IMR-90 (cell line): ENCODE results near the gene TEKT4. TPM values are rescaled to one million over a fixed set of nuclear protein-coding genes. Genes with fewer than 3 reads are reported as not detected.

Source experiments
- ATAC-seq: fragments of 200-7000 bp; cut with Tn5 transposase; 2 replicates; pipeline ENCODE4 v1.9.1; 2020; ENCODE audit warnings: low read depth, mild to moderate bottlenecking, moderate library complexity
- BruUV-seq: library from RNA; stranded (reverse); fragments of 400-500 nt; replicated peaks from 2 replicates; lab custom pipeline; 2021; lab: Mats Ljungman, UMichigan
- CTCF ChIA-PET: fragments of 300-600 bp; formaldehyde crosslinking; extraction: SDS; loops from one replicate; lab custom pipeline; 2021; ENCODE audit warnings: antibody characterized with exemption; lab: Yijun Ruan, JAX
- POLR2A ChIA-PET: fragments of 300-600 bp; sonication (Branson Sonifier 250); formaldehyde crosslinking; loops from one replicate; lab custom pipeline; 2022; ENCODE audit warnings: antibody characterized with exemption; ENCODE audit not compliant: unreplicated experiment; lab: Charles Lee
- DNase-seq: peaks from one replicate; pipeline ENCODE4 v3.0.0; 2013
- H2AFZ ChIP-seq: replicated peaks from 2 replicates; pipeline ENCODE3; 2013; ENCODE audit warnings: low read length, mild to moderate bottlenecking; ENCODE audit not compliant: poor library complexity
- H2AK5ac ChIP-seq: 2 replicates; pipeline ENCODE4 v1.6.1; 2013; ENCODE audit warnings: low read depth, low read length, inconsistent platforms
- H2AK9ac ChIP-seq: replicated peaks from 2 replicates; pipeline ENCODE3; 2013; ENCODE audit warnings: mild to moderate bottlenecking, low read depth, low read length, moderate library complexity; ENCODE audit not compliant: poor library complexity
- H2BK120ac ChIP-seq: 2 replicates; pipeline ENCODE4 v1.6.1; 2013; ENCODE audit warnings: low read depth, low read length, inconsistent platforms
- H2BK15ac ChIP-seq: 3 replicates; pipeline ENCODE4 v1.6.1; 2013; ENCODE audit warnings: low read depth, low read length, inconsistent platforms
- H2BK20ac ChIP-seq: 2 replicates; pipeline ENCODE4 v1.6.1; 2013; ENCODE audit warnings: low read depth, mild to moderate bottlenecking, inconsistent platforms, low read length, moderate library complexity
- H2BK5ac ChIP-seq: 2 replicates; pipeline ENCODE4 v1.6.1; 2013; ENCODE audit warnings: mild to moderate bottlenecking, low read depth, low read length, inconsistent platforms; ENCODE audit not compliant: poor library complexity, severe bottlenecking
- H3K14ac ChIP-seq: replicated peaks from 2 replicates; pipeline ENCODE4 v1.6.1; 2013; ENCODE audit warnings: low read depth, low read length, inconsistent platforms
- H3K18ac ChIP-seq: 2 replicates; pipeline ENCODE4 v1.6.1; 2013; ENCODE audit warnings: low read depth, low read length, control low read depth
- H3K23ac ChIP-seq: 2 replicates; pipeline ENCODE4 v1.6.1; 2013; ENCODE audit warnings: low read depth, low read length, inconsistent platforms
- H3K27ac ChIP-seq: 2 replicates; pipeline ENCODE4 v1.5.1; 2013; ENCODE audit warnings: mild to moderate bottlenecking, control low read depth, low read length; ENCODE audit not compliant: insufficient read depth
- H3K27me3 ChIP-seq: 2 replicates; pipeline ENCODE4 v1.6.1; 2013; ENCODE audit warnings: low read length; ENCODE audit not compliant: control insufficient read depth, insufficient read depth
- H3K36me3 ChIP-seq: 2 replicates; pipeline ENCODE4 v1.6.1; 2013; ENCODE audit warnings: low read length, mixed read lengths; ENCODE audit not compliant: control insufficient read depth, insufficient read depth
- H3K4ac ChIP-seq: 2 replicates; pipeline ENCODE4 v1.6.1; 2013; ENCODE audit warnings: low read depth, low read length, inconsistent platforms
- H3K4me1 ChIP-seq: 2 replicates; pipeline ENCODE4 v1.6.1; 2013; ENCODE audit warnings: low read length, mixed read lengths; ENCODE audit not compliant: control insufficient read depth, insufficient read depth
- H3K4me2 ChIP-seq: 2 replicates; pipeline ENCODE4 v1.6.1; 2013; ENCODE audit warnings: low read depth, mild to moderate bottlenecking, control low read depth, low read length, moderate library complexity
- H3K4me3 ChIP-seq: 2 replicates; pipeline ENCODE4 v1.5.1; 2013; ENCODE audit warnings: low read depth, mild to moderate bottlenecking, control low read depth, low read length, moderate library complexity; ENCODE audit not compliant: insufficient read depth
- H3K56ac ChIP-seq: 2 replicates; pipeline ENCODE4 v1.6.1; 2013; ENCODE audit warnings: low read length, inconsistent platforms; ENCODE audit not compliant: insufficient read depth; ENCODE audit errors: extremely low read depth
- H3K79me1 ChIP-seq, 2 experiments: 2 replicates each; pipeline ENCODE4 v1.6.1; 2013; ENCODE audit warnings: low read length in 2 of 2, inconsistent platforms in 1 of 2, low read depth in 1 of 2
- H3K9ac ChIP-seq: 2 replicates; pipeline ENCODE4 v1.6.1; 2013; ENCODE audit warnings: low read depth, low read length, control low read depth
- H3K9me1 ChIP-seq: 2 replicates; pipeline ENCODE4 v1.6.1; 2013; ENCODE audit warnings: low read length, inconsistent platforms; ENCODE audit not compliant: insufficient read depth
- H3K9me3 ChIP-seq: 2 replicates; pipeline ENCODE4 v1.6.1; 2013; ENCODE audit warnings: low read length; ENCODE audit not compliant: control insufficient read depth, insufficient read depth
- H4K20me1 ChIP-seq: 2 replicates; pipeline ENCODE4 v1.6.1; 2013; ENCODE audit warnings: low read length, inconsistent platforms; ENCODE audit not compliant: insufficient read depth
- H4K5ac ChIP-seq: 2 replicates; pipeline ENCODE4 v1.6.1; 2013; ENCODE audit warnings: mild to moderate bottlenecking, low read depth, low read length, control low read depth
- H4K8ac ChIP-seq, 2 experiments: 2 replicates each; pipeline ENCODE4 v1.6.1; 2013; ENCODE audit warnings: low read depth in 2 of 2, low read length in 2 of 2, control low read depth in 1 of 2, inconsistent platforms in 1 of 2
- H4K91ac ChIP-seq: 2 replicates; pipeline ENCODE4 v1.6.1; 2013; ENCODE audit warnings: low read depth, low read length, inconsistent platforms; ENCODE audit not compliant: insufficient read depth
- BHLHE40 ChIP-seq: fragments of 150-350 bp; IDR thresholded peaks from 2 replicates; pipeline ENCODE4 v1.6.1; 2016; ENCODE audit warnings: mild to moderate bottlenecking, low read depth, low read length
- CEBPB ChIP-seq: IDR thresholded peaks from 2 replicates; pipeline ENCODE4 v1.6.1; 2012; ENCODE audit warnings: low read depth, low read length, improper control_type of control experiment
- CHD1 ChIP-seq: IDR thresholded peaks from 2 replicates; pipeline ENCODE4 v1.6.1; 2012; ENCODE audit warnings: low read depth, low read length, improper control_type of control experiment
- CTCF ChIP-seq: conservative IDR thresholded peaks from 2 replicates; pipeline ENCODE4 v1.5.1; 2012; ENCODE audit warnings: mild to moderate bottlenecking, low read depth, low read length, improper control_type of control experiment
- ELK1 ChIP-seq: fragments of 150-350 bp; IDR thresholded peaks from 2 replicates; pipeline ENCODE4 v1.6.1; 2016; ENCODE audit warnings: low read depth, mild to moderate bottlenecking, low read length, moderate library complexity, borderline replicate concordance
- FOS ChIP-seq: fragments of 150-350 bp; IDR thresholded peaks from 2 replicates; pipeline ENCODE4 v1.6.1; 2016; ENCODE audit warnings: low read depth, low read length
- MAFK ChIP-seq: IDR thresholded peaks from 2 replicates; pipeline ENCODE4 v1.6.1; 2012; ENCODE audit warnings: low read depth, low read length, improper control_type of control experiment
- MAZ ChIP-seq: IDR thresholded peaks from 2 replicates; pipeline ENCODE4 v1.6.1; 2012; ENCODE audit warnings: low read depth, mild to moderate bottlenecking, low read length, improper control_type of control experiment, moderate library complexity, borderline replicate concordance
- MXI1 ChIP-seq: IDR thresholded peaks from 2 replicates; pipeline ENCODE4 v1.6.1; 2012; ENCODE audit warnings: low read depth, mild to moderate bottlenecking, low read length, moderate library complexity, borderline replicate concordance
- NFE2L2 ChIP-seq: fragments of 150-350 bp; IDR thresholded peaks from 2 replicates; pipeline ENCODE4 v1.6.1; 2016; ENCODE audit warnings: low read depth, mild to moderate bottlenecking, low read length
- POLR2A ChIP-seq: IDR thresholded peaks from 2 replicates; pipeline ENCODE4 v1.6.1; 2012; ENCODE audit warnings: mild to moderate bottlenecking, low read depth, low read length
- RAD21 ChIP-seq: IDR thresholded peaks from 2 replicates; pipeline ENCODE4 v1.6.1; 2012; ENCODE audit warnings: low read length, improper control_type of control experiment
- RCOR1 ChIP-seq: IDR thresholded peaks from 2 replicates; pipeline ENCODE4 v1.6.1; 2012; ENCODE audit warnings: mild to moderate bottlenecking, low read length, improper control_type of control experiment; ENCODE audit not compliant: insufficient replicate concordance
- RFX5 ChIP-seq: IDR thresholded peaks from 2 replicates; pipeline ENCODE4 v1.8.0; 2012; ENCODE audit warnings: low read depth, mild to moderate bottlenecking, low read length, moderate library complexity
- SMC3 ChIP-seq: fragments of 150-350 bp; IDR thresholded peaks from 2 replicates; pipeline ENCODE4 v1.6.1; 2016; ENCODE audit warnings: low read depth, mild to moderate bottlenecking, antibody characterized with exemption, low read length, moderate library complexity
- USF2 ChIP-seq: fragments of 150-350 bp; IDR thresholded peaks from 2 replicates; pipeline ENCODE4 v1.6.1; 2017; ENCODE audit warnings: mild to moderate bottlenecking, antibody characterized with exemption, low read length, low read depth
- WGBS, 2 experiments: methylation state at CpG; one replicate each; pipeline versions ENCODE4 v1.1.5 to v1.1.7; 2013; ENCODE audit warnings: missing lambda C conversion rate in 2 of 2; ENCODE audit not compliant: insufficient read length in 1 of 2; ENCODE audit errors: extremely low coverage in 2 of 2; 5-methylcytosine and 5-hydroxymethylcytosine counted together
- dilution Hi-C: fragments of 300-500 bp; cut with HindIII; formaldehyde crosslinking; loops from one replicate; pipeline ENCODE4 v1.14.3; 2018; ENCODE audit warnings: low sequenced_read_pairs; ENCODE audit not compliant: unreplicated experiment
- in situ Hi-C: fragments of 300-500 bp; cut with MboI; formaldehyde crosslinking; loops from 3 replicates; pipeline ENCODE4 v1.14.3; 2019; ENCODE audit warnings: low sequenced_read_pairs, inconsistent platforms, mixed read lengths
- intact Hi-C: fragments of 100-400 bp; cut with micrococcal nuclease; formaldehyde crosslinking; loops from 2 replicates; pipeline ENCODE4 v1.10.0; 2022
- polyA plus RNA-seq, 3 experiments: library from polyadenylated mRNA; depleted of rRNA; stranded (reverse); fragments of >200 nt; gene quantifications; 2 replicates each; pipeline ENCODE4 v1.2.3, GENCODE V29; 2012; ENCODE audit warnings: low replicate concordance in 1 of 3
- total RNA-seq: library from RNA; depleted of rRNA; stranded (reverse); fragments of >200 nt; gene quantifications from 2 replicates; pipeline ENCODE4 v1.2.3, GENCODE V29; 2012

TEKT4 gene
- total and polyA plus RNA-seq, 2 of the 4 experiments (the other 2 are of a cell fraction) = not detected

- no peak overlapping the region for H3K9ac ChIP-seq
- H2BK5ac ChIP-seq = no peak overlapping the region
- H3K9me3 ChIP-seq = no peaks in the 10 kb centered on the region
- no peak overlapping the region for H3K14ac ChIP-seq
- 63% methylated on average over 2 of the region's 6 CpGs; no CpG with 5 or more reads in 1 of the 2 experiments for WGBS, 2 experiments
- H2BK15ac ChIP-seq = no peak overlapping the region
- no peak overlapping the region for H3K4me2 ChIP-seq
- H3K27me3 ChIP-seq = no peaks in the 10 kb centered on the region
- no peak overlapping the region for H3K56ac ChIP-seq
- H2AK9ac ChIP-seq = no peak overlapping the region
- H2AK5ac ChIP-seq = no peak overlapping the region
- H3K18ac ChIP-seq = no peak overlapping the region
- CTCF ChIA-PET = no interaction called here
- DNase-seq (no peak), ATAC-seq (no peak)
- no peak overlapping the region for H3K23ac ChIP-seq
- in situ Hi-C loops (no loop called here), dilution Hi-C loops (no loop called here), intact Hi-C loops (no loop called here)
- H3K4me1 ChIP-seq = no peaks in the 10 kb centered on the region
- H3K4ac ChIP-seq = no peak overlapping the region
- H3K36me3 ChIP-seq = no peaks in the 10 kb centered on the region
- BruUV-seq = no TSS peak
- H4K20me1 ChIP-seq = no peaks in the 10 kb centered on the region
- H3K9me1 ChIP-seq = no peaks in the 10 kb centered on the region
- no peak overlapping the region for H4K5ac ChIP-seq
- H2BK20ac ChIP-seq = no peak overlapping the region
- H3K79me1 ChIP-seq = no peaks in the 10 kb centered on the region
- POLR2A ChIA-PET = no interaction called here
- no peak overlapping the region for H2AFZ ChIP-seq
- H3K4me3 ChIP-seq = no peak overlapping the region
- H2BK120ac ChIP-seq = no peak overlapping the region
- TF ChIP-seq NFE2L2 (no peak), MAFK (no peak), FOS (no peak), RAD21 (no peak), SMC3 (no peak), CHD1 (no peak), MAZ (no peak), ELK1 (no peak), CEBPB (no peak), RCOR1 (no peak), MXI1 (no peak), POLR2A (no peak), USF2 (no peak), BHLHE40 (no peak), CTCF (no peak), RFX5 (no peak)
- no peak overlapping the region for H4K91ac ChIP-seq
- H3K27ac ChIP-seq = no peak overlapping the region
- H4K8ac ChIP-seq = no peak overlapping the region
These were observed 9.8 kb downstream of the TEKT4 start for GRCh38 chr2:94881070-94881469.
